NCI-H2227 (cell line): ENCODE results near the gene DENND5B.
A peak's percentile ranks its signal among the peaks of the same experiment; 100 is the strongest.
"Not testable (repeated sequence)": the region's sequence is repeated elsewhere in the genome, so short reads cannot be mapped to it uniquely, and the experiment has no call there.

Experiments used
- DNase-seq: peaks from one replicate; lab custom pipeline; 2025; ENCODE audit not compliant: unreplicated experiment; lab: John Stamatoyannopoulos, UW

The DENND5B gene

DNA sequence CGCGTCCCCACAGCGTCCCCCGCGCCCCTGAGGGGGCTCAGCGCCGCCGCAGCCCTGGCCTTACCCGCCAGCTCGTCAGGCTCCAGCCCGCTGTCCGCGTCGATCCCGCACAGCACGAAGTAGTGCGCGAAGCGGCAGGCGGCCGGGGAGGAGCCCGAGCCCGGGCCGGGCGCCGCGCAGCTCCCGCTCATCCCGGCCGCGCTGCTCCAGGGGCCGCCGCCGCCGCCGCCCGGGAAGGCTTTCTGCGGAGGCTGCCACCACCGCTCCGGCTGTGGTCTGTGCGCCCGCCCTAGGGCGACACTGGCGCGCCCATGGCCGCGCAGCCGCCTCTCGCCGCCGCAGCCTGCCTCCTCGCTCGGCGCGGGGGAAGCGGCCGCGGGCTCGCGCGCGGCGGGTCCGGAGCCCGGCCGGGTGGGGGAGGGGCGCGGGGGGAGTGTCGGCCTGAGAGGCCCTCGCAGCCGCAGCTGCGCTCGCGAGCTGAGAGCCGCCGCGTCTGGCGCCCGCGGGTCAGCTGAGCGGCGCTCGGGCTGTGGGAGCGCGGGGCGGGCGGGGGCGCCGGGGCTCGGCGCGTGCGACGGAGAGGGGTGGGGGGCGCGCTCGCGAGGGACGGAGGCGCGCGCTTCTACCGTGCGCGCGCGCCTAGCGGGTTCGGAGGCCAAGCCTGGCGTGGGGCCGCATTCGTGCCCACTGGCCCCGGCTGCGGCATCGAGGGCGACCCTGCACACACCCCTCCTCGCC, at the start of gene DENND5B:
DENND5B (minus strand) TSS at position 495 of the 738 bp plus-strand sequence; CDS start at position 191, 304 bp downstream.
- DNase-seq = peak; percentile 89

DNA sequence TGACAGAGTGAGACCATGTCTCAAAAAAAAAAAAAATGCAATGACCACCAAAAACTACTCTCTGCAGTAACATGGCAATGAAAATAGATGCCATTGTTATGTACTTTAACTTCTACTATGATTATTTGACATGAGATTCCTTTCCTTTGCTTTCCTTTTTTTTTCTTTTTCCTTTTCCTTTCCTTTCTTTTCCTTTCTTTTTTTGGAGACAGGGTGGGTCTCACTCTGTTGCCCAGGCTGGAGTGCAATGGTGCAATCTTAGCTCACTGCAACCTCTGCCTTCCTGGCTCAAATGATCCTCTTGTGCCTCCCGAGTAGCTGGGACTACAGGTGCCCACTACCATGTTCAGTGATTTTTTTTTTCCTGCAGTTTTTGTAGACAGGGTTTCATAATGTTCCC, 43.7 kb upstream of the DENND5B start:
- DNase-seq = no peak

DNA sequence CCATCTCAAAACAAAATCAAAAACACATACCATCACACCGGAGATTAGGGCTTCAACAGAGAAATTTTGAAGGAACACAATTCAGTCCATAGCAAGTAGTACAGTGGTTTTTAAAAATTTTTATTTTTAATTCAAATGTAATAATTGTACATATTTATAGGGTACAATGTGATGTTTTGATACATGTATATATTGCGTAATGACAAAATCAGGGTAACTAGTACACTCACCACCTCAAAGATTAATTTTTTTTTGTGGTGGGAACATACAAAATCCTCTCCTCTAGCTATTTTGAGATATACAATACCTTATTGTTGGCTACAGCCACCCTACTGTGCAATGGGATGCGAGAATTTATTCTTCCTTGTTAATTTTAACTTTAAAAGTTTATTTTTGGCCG, 42.5 kb upstream of the DENND5B start:
- DNase-seq = no peak

DNA sequence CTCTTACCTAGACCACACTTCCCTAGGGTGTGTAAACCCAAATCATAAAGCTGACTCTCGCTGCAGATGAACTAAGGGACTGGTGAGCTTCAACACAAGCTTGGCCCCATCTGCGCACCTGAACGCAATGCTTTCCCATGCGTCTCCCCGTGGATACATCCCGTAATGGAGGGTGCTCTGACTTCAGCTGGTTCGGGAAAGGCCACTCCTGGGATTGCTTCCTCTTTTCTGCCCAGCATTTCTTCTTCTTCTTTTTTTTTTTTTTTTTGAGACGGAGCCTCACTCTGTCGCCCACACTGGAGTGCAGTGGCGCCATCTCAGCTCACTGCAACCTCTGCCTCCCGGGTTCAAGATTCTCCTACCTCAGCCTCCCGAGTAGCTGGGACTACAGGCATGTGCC, 40.9 kb upstream of the DENND5B start:
- DNase-seq = no peak

DNA sequence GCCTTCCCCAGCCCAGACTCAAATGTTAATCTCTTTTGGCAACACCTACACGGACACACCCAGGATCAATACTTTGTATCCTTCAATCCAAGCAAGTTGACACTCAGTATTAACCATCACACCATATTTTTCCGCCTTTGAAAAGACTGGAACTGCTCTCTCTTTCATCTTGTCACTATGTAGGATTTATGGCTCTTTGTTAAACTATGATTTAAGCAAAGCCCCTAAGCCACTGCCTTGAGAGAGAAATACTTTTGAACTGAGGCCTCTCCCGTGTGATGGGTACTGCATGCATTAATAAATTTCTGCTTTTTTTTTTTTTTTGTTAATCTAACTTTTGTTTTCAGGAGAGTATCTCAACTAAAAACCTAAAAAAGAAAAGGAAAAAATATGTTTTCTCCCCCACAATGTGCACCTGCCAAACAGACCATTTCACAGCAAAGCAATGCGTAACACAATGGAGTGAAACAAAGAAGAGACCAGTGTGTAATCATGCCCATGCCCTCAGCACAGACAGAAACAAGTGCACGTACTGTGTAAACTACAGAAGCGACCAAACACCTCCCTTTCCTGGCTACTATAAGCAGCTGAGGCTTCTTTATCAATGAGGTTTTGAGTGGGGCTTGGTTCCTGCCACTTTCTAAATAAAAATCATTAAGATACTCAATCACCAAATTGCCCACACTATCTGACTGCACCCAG, 40.2 kb upstream of the DENND5B start:
- no peak for DNase-seq

DNA sequence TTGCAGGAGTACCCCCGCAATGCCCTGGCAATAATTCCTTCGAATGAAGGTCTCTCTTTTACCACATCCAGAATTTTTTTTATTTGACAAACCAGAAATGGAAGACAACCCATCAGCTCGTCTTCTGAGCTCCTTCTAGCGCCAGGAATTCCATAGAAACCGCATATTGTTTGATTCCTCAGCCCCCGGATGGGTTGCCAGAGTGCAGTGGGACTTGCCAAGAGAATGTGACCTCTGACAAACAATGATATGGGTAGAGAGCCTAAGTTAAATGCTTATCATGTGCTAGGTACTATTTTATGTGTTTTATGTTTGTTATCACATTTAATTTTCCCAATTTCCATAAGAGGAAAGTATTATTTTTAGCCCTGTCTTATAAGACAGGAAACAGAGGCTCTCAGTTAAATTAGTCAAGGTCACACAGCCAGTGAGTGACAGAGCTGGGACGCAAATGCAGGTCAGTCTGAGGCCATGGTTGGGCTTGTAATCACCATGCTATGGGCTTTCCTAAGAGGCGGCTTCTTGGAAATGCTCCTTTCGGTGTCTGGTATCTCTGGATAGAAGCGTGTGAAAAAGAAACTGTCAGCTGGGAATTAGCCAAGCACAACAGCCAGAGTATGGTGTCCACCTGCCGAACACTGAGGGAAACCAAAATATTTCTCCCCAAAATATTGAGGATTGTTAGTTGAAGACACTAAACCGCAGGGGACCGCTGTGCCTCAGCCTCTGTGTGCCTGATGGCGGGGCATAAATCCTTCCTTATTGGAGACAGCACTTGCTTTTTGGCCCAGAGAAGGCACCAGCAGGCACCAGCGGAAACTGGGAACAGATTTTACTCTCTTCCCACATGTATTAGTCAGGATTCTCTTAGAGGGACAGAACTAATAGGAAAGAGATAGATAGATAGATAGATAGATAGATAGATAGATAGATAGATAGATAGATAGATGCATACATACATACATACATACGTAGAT, 39.1 kb upstream of the DENND5B start:
- DNase-seq = no peak

DNA sequence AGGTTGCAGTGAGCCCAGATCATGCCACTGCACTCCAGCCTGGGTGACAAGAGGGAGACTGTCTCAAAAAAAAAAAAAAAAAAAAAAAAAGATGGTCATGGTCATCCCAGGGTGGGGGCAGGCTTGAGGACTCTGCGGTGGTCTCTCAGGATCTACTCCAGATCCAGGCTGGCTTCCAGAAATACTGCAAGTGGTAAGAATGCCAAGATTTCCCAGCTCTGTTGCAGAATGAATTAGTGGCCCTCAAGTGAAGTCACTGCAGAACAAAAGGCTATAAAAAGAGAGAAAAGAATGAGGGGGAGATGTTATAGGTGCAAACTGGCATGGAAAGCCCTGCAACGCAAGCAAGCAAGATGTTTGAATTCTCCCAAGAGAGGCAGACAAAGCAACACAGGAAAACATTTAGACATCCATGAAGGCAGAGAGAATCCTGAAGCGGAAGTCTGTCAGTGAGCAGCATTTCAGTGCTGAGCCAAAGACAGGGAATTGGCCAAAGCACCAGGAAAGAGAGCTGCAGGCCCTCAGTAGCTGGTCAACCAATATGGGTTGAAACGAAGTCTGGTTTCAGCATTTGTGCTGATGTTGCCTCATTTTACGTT, 36.6 kb upstream of the DENND5B start:
- DNase-seq = no peak

DNA sequence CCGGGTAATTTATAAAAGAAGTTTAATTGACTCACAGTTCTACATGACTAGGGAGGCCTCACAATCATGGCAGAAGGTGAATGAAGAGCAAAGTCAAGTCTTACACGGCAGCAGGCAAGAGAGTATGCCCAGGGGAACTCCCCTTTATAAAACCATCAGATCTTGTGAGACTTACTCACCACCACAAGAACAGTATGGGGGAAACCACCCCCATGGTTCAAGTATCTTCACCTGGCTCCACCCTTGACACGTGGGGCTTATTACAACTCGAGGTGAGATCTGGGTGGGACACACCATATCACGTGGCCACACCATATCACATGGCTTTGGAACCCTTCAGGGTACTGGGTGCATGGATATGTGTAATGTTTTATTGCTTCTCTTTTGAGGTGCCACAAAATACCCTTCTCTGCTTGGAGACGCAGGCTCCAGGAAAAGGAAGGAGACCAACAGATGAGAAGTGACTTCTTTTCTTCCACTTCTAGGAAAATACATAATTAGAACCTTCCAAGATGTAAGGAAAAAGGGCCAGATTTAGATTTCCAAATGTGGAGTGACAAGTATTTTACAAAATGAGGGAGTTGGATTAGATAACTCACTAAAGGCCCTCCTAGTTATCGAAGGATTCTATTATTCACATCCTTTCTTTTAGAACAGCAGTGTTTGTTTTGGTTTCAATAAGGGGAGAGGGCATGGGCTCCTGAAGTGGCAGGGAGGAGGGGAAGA, 35.5 kb upstream of the DENND5B start:
- DNase-seq = no peak

DNA sequence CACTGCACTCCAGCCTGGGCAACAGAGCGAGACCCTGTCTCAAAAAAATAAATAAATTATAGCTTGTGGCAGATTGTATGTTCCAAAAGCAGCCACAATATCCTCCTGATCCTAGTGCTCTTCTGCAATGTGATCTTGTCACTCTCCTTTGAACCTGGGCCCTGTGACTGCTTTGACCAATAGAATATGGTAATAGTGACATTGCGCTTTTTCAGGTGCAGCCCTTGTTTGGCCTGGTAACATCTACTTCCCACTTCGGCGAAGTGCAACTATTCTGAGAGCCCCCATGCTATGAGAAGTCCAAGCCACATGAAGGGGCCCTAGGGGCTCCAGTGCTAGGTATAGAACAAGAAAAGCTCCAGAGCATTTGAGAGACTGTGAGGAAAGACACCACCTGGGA, 31.1 kb upstream of the DENND5B start:
- no peak for DNase-seq

DNA sequence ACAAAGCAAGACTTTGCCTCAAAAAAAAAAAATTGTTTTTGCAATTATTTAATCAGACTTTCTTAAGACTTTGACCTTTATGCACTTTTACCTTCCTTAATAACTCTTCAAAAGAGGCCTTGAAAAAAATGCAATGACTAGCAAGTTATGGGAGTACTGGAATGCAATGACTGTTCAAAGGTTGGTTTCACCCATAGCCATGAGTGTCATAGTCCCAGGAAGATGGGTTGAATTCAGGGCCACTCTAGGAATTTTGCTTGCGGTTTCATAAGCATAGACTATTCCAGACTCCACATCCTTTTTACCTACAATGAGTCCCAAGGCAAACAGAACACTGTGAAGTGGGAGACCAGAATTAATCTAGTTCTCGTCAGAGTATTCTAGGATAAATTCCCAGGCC, 29.4 kb upstream of the DENND5B start:
- DNase-seq = no peak

DNA sequence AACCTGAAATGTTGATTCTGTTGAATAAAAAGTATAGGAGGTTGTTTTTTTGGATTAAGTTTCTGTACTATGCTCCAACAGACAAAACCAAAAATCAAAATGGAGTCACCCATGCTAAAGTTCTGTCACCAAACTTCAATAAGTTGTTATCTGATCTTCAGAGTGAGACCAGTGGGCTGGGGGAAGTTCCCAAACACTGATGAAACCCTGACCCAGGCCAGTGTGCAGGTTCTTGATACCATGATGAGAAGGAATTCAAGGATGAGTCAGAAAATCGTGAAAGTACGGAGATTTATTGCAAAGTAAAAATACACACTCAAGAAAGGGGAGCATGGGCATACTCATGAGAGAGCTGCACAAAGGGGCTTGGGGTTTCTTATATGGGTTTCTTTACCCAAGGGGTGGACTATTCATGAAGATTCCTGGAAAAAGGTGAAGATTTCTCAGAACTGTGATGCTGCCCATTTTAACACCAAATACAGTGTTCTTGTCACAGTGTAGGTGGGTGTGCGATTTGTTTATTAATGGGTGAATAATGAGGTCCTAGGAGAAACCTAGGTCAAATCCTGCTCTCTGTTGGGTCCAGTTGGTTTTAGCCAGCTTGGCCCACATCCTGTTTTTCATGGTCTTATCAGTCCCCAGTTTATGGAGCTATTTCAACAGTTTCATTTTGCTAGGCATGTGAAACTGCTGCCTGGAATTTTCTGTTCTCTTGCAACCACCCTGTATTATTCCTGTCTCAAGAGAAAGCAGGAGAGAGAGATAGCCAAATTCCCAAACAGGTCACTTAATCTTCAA, 27.5 kb upstream of the DENND5B start:
- no peak for DNase-seq

DNA sequence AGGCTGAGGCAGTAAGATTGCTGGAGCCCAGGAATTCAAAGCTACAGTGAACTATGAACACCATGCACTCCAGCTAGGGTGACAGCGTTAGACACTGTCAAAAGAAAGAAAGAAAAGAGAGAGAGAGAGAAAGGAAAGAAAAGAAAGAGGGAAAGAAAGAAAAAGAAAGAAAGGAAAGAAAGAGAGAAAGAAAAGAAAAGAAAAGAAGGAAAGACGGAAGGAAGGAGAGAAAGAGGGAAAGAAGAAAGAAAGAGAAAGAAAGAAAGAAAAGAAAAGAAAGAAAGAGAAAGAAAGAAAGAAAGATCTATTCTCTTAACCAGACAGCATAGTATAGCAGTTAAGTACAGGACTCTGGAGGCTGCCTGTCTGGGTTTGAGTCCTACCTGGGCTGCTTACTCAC, 21.9 kb upstream of the DENND5B start:
- DNase-seq = no peak

DNA sequence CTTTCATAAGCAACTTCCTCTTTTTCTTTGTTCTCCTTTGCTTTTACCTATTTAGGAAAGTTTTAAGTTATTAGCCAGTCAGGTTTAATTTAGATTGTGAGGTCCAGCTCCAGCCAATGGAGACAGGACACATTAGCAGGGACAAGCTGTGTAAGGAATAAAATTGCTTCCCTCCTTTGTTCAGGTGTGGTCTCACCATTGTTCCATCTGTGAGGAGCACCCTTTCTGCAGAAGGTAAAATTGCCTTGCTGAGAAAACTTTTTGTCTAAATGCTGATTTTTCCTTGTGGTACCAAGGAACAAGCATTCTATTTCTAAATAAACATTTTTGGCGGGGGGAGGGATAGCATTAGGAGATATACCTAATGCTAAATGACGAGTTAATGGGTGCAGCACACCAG, 17.4 kb upstream of the DENND5B start:
- not testable (repeated sequence) for DNase-seq

DNA sequence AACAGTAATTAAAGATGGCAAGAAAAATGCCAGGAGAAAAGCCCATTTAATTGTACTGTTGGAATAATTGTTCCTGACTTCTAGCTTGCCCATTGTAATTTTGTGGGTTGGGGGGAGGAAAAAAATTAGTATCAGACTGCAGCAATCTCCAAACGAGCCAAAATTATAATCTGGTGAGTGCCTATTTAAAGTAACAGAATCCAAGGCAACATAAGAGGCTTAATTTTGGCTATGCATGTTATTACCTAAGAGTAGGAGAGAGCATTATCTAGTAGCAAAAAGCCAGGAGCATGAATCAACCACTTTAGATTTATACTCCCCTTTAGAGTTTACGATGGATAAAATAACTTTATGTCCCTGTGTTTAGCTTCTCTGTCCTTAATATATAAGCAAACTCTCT, 14.6 kb upstream of the DENND5B start:
- DNase-seq = no peak

DNA sequence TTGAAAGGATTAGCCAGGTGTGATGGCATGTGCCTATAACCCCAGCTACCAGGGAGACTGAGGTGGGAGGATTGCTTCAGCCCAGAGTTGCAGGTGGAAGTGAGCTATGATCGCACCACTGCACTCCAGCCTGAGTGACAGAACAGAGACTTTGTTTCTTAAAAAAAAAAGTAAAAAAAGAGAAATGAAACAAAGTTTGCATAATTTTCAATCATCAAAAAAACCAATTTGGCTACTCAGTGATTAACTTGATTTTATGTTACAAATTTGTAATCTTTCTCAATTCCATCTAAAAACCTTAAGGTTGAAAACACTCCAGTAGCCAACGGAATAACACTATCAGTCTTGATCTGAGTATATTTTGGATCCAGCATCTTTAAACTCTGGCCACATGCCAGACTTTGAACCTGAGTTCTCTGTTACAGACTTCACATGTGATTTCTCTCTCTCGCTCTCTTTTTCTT, 12.6 kb upstream of the DENND5B start:
- no peak for DNase-seq

DNA sequence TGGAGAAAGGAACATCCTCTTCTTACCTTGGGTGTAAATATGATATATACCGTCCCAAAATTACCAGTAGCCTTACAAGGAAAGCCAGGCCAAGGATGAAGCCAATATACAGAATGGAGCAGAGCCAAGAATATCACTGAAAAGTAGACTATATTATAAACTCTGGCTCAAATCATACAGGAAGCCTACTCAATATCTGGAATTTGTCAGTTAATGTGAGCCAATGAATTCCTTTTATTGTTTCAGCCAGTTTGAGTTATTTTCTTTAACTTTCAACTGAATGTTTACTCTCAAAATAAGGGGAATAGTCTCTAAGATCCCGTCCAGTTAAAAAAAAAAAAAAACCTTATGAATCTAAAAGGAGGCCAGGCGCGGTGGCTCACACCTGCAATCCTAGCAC, 9.8 kb upstream of the DENND5B start:
- DNase-seq = no peak

DNA sequence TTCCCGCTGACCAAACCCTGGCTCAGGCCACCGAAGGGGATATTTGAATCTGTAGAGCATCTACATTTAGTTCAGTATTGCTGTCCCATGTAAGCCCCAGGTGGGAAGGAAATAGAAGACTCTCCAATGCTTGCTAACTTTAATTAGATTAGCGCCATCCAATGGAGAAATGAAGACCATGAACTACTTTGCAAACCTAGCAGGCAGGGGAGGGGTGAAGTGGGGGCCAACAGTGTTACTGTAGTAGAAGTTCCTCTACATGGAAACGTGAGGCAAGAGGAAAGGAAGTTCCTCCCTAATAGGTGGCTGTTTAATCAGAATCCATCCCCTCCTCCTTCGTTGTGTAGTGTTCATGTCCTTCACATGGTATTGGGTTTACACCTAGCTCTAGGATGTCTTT, 9.3 kb upstream of the DENND5B start:
- DNase-seq = no peak

DNA sequence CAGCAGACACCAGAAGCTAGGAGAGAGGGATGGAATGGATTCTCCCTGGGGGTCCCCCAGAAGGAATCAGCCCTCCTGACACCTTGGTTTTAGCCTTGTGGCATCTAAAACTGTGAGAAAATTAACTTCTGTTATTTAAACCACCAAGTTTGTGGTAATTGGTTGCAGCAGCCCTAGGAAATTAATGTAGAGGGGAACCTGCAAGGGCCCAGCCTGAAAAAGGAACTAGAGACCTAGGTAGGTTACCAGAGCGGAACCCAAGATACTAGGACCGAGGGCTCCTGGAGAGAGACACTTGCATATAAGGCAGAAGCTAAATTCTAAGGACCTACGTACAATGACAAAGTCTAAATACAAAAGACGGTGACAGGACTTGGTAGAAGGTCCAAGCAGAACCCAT, 8.1 kb upstream of the DENND5B start:
- DNase-seq = no peak

DNA sequence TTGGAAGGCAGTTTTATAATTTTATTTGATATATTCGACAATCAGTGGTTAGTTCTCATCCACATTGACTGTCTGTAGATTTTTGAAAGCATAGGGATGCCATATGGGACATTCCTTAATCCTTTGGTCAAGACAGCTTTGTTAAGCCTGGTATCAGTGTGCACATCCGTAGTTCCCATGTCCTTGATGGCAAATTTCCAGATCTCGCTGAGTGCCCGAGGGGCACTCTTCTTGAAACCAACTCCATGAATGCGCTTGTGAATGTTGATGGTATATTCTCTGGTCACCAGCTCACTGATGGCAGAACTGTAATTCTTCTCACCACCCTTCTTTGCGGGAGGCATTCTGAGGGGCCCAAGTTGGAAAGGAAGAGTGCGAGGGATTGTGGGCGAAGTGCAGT, 6.1 kb upstream of the DENND5B start:
- DNase-seq = no peak

DNA sequence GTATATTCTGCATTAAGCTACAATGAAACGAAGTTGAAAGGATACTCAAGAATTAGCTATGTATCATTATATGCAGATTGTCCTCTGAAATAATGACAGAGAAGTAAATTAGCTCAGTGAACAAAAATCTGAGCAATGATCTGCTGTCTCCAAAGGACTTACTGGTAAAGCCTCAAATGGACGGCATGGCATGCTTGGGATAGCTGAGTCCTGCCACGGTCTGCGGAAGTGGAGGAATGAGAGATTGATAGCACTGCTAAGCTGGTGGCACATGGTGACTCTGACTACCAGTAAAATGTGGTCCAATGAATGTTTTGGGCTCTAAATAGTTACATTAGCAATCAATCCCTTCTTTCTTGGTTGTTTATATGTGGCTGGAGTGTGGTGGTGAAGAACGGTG, 3.7 kb upstream of the DENND5B start:
- DNase-seq = no peak
